IPS-NIHi11 (cell line): Measurements from ENCODE around the gene PMEL.
"Not testable (repeated sequence)": the region's sequence is repeated elsewhere in the genome, so short reads cannot be mapped to it uniquely, and the experiment has no call there.

Source experiments
- DNase-seq: peaks from one replicate; pipeline ENCODE4 v3.0.0; 2012; ENCODE audit warnings: mixed read lengths, low spot score

PMEL gene

DNA sequence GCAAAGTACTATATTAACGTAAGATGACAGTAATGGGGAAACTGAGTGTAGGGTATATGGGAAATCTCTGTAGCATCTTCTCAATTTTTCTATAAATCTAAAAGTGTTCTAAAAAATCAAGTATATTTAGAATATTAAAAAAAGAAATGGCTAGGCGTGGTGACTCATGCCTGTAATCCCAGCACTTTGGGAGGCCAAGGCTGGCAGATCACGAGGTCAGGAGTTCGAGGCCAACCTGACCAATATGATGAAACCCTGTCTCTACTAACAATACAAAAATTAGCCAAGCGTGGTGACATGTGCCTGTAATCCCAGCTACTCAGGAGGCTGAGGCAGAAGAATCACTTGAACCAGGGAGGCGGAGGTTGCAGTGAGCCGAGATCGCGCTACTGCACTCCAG, 42.2 kb downstream of the PMEL start:
- DNase-seq: not testable (repeated sequence)

DNA sequence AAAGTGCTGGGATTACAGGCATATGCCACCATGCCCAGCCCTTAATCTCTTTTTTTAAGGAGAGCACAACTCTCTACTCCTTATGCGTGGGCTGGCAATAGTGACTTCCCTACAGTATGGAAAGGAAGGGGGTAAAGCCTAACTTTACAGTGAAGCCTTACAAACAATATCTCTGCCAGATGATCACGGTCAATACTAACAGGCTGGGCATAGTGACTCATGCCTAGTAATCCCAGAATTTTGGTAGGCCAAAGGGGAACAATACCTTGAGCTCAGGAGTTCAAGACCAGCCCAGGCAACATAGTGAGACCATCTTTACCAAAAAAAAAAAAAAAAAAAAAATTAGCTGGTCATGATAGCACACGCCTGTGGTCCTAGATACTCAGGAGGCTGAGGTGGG, 43.7 kb downstream of the PMEL start:
- no peak for DNase-seq

DNA sequence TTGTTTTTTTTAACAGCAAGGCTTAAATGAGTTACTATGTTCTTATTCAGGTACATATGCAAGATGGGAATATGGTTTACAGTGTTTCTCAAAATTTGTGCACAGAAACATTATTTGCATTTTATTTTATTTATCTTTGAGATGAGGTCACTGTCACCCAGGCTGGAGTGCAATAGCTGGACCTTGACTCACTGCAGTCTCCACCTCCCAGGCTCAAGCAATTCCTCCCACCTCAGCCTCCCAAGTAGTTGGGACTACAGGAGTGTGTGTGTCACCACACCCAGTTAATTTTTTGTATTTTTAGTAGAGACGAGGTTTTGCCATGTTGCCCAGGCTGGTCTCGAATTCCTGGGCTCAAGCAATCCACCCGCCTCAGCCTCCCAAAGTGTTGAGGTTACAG, 46.8 kb downstream of the PMEL start:
- not testable (repeated sequence) for DNase-seq

DNA sequence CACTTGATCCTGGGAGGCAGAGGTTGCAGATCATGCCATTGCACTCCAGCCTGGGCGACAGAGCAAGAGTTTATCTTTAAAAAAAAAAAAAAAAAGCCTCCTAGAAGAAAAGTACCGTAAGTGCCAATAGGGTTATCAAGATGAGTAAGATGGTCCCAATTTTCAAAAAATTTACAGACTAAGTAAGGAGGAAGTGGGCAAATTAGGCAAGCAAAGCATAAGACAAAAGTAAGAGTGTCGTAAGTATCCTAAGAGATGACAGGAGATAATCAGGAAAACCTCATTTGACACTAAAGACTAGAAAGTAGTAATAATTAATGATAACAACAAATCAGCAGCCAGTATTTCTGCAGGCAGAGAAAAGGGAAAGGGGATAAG, 50.4 kb downstream of the PMEL start:
- DNase-seq: no peak

DNA sequence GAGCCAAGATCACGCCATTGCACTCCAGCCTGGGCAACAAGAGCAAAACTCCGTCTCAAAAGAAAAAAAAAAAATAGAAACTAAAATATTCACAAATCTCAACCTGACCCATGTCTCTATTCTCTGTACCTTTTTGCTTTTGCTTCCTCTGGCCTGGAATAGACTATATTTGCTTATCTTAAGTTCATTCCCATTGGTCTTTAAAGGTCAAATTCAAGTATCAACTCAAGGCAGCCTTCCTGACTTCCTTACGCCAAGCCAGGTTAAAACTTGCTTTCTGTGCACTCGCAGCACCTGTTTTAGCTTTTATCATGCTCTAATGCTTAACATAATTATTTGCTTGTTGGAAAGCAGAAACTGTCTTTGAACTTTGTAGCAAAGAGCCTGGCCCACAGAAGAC, 52.9 kb downstream of the PMEL start:
- no peak for DNase-seq

DNA sequence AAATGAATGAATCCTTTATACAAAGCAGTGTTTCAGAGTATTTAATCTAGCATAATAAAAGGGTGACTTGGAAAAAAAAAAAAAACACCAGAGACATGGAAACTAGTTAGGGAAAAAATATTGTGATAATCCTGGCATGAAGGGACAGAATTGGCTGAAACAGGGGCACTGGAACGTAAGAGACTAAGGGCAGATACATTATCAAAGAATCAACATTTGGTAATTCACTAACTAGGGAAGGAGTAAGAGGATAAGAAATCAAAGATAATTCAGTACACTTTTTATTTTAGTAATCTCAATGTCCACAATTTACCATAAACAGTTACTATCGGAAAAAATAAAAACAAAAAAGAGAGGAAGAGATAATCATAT, 56.3 kb downstream of the PMEL start:
- no peak for DNase-seq

DNA sequence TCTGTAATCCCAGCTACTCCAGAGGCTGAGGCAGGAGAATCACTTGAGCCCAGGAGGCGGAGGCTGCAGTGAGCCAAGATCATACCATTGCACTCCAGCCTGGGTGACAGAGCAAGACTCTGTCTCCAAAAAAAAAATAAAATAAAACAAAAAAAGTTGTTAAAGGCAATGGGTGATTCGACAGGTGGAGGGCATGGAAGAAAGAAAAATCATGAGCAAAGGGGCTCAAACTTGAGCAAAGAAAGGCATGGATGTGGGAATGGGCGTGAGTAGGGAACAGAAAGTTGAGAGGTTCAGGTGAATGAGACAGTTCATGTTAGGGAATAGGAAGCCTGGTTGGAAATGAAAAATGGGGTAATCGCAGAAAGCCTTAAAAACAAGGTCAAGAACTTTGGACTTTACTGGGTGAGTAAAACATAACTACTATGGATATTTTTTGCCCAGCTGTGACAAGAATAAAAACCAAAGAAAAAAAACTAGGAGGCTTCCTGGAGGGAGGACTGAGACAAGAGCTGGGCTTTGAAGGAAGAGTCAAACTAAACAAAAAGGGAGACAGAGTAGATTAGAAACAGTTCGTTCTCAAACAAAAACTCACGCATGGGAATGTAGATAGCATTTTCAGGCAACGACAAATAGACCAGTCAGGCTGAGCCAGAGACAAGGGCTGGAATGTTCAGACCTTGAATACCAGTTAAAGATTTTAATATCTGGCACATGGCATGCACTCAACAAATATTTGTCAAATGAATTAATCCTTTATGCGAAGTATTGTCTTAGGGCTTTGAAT, 56.9 kb downstream of the PMEL start:
- DNase-seq: no peak

DNA sequence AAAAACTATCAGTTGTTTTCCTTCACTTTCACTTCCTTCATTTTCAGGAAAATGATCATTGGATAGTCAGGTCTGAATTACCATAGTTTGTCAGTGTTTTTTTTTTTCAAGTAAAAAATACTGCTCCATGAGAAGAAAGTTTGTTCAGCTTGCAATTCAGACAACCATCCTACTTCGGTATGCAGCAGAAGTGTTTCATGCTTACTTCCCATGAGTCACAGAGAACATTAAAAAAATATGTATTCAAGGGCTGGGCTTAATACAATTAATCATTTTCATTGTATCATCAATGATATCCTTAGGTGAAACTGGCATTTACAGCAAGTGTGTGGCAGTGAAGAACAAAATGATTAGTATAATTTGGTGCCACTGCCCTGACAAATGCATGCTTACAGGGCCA, 59.8 kb downstream of the PMEL start:
- no peak for DNase-seq
